Fibroblast of the aortic adventitia (primary cell): ENCODE data around the gene SLC2A9. TPM values are rescaled to one million over a fixed set of nuclear protein-coding genes. Genes with fewer than 3 reads are reported as not detected.

ENCODE experiments used
- DNase-seq: peaks from one replicate; pipeline ENCODE4 v3.0.0-alpha.2; 2010; ENCODE audit warnings: low read depth
- H3K4me3 ChIP-seq: 2 replicates; pipeline ENCODE4 v1.5.1; 2011; ENCODE audit warnings: low read depth, mild to moderate bottlenecking, control low read depth, low read length, moderate library complexity
- CTCF ChIP-seq: IDR thresholded peaks from 2 replicates; pipeline ENCODE4 v1.5.1; 2011; ENCODE audit warnings: mild to moderate bottlenecking, low read length, control low read depth, inconsistent platforms; ENCODE audit not compliant: insufficient read depth
- total RNA-seq: library from RNA; depleted of rRNA; stranded (reverse); fragments of >200 nt; gene quantifications from 2 replicates; pipeline ENCODE4 v1.2.3, GENCODE V29; 2012; ENCODE audit warnings: low replicate concordance

SLC2A9 gene
- total RNA-seq, 1 donor: 0.90 TPM

- H3K4me3 ChIP-seq: no peak overlapping the region
Measured at GRCh38 chr4:9954468-9954867, 66.8 kb downstream of the SLC2A9 start.

GRCh38 chr4:9953089-9953488, 68.2 kb downstream of the SLC2A9 start:
- H3K4me3 ChIP-seq: no peak overlapping the region
- DNase-seq: no peak
- TF ChIP-seq CTCF: no peak

More at GRCh38 chr4:9954468-9954867, 66.8 kb downstream of the SLC2A9 start:
- no peak for DNase-seq
- TF ChIP-seq CTCF: no peak

- H3K4me3 ChIP-seq: no peak overlapping the region
- no peak for DNase-seq
- TF ChIP-seq CTCF: no peak
Measured at GRCh38 chr4:9952415-9952950, 68.8 kb downstream of the SLC2A9 start.

- H3K4me3 ChIP-seq: no peak overlapping the region
- DNase-seq: no peak
Measured at GRCh38 chr4:9949573-9949972, 71.7 kb downstream of the SLC2A9 start.

GRCh38 chr4:9947168-9948062, 73.9 kb downstream of the SLC2A9 start:
- H3K4me3 ChIP-seq: no peak overlapping the region
- no peak for TF ChIP-seq CTCF
- no peak for DNase-seq

More at GRCh38 chr4:9949573-9949972, 71.7 kb downstream of the SLC2A9 start:
- no peak for TF ChIP-seq CTCF

GRCh38 chr4:9946170-9946569, 75.1 kb downstream of the SLC2A9 start:
- no peak for DNase-seq
- no peak for TF ChIP-seq CTCF
- no peak overlapping the region for H3K4me3 ChIP-seq
